Stimulated activated CD4-positive, alpha-beta T cell treated with anti-CD3 and anti-CD28 coated beads, TNF-alpha, amount 100 ng/mL, for 24 hours (primary cell): Measurements from ENCODE around the gene CDC14A.
"Not testable (repeated sequence)": the region's sequence is repeated elsewhere in the genome, so short reads cannot be mapped to it uniquely, and the experiment has no call there.

Experiments used
- DNase-seq, 3 experiments: peaks; one replicate each; pipeline ENCODE4 v3.0.0-alpha.2; 2020; ENCODE audit warnings: low read depth in 3 of 3

Gene CDC14A

DNA sequence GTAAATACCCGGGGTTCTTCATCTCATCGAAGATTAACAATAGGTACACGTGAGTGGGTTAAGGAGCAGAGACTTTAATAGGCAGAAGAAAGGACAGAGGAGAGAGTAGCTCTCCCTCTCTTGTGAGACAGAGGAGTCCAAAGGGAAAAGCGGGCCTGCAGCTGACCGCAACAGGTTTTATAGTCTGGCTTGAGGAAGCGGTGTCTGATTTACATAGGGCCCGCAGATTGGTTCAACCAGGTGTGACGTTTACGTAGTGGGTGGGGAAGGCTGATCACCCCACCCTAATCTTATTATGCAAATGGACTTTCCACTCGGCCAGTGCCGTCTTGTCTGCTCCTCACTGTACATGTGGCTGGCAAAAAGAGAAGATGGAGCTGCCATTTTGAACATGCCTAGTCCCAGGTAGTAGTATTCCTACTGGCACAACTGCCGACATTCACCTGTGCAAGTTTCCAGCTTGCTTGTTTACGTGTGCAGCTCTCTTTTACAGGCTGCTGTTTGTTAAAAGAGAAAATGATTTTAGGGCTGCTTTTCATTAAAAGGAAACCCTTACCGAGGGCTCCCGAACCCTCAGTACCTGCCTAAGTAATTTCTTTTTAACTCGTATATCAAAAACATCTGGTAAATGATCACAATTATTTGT is 10.6 kb downstream of the CDC14A start:
- DNase-seq: no peak

DNA sequence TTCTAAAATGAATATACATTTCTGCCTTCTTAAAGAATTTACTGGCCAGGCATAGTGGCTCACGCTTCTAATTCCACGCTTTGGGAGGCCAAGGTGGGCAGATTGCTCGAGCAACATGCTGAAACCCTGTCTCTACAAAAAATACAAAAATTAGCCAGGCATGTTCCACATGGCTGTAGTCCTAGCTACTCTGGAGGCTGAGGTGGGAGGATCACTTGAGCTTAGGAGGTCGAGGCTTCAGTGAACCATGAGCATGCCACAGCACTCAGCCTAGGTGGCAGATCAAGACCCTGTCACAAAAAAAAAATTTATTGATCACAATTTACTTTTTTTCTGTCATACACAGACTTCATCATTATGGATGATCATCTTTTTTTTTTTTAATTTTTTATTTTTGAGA is 11.5 kb downstream of the CDC14A start:
- DNase-seq: no peak

DNA sequence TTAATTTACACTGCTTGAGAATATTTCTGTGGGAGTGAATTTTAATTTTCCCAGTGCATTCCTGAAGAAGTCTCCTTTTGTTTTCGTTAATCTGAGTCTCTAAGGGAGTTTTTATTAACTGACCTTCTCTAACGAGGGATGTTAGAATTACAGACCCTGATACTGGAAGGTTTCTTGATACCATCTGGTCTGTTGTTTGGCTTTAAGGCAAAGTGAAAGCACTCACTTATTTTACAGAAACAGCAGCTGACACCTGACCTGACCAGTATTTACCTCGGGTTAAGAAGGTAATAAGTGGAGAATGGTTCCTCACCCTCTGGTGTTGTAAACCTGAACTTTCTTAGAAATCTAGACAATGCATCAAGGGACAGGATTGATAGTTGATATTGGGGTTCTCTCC is 12.4 kb downstream of the CDC14A start:
- no peak for DNase-seq

DNA sequence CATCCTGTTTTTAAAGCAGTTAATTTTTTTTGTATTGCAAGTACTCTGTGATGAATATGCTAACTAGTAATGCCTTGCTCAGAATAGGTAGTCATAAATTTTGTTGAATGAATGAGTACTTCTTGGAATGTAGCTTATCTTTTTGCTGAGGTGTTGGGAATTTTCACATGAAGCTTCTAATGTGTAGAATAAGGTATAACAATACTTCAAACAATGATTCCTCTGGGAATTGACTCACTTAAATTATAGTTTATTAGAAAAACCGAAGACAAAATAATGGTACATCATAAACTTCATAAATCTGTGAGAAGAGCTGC is 13.9 kb downstream of the CDC14A start:
- DNase-seq: no peak

DNA sequence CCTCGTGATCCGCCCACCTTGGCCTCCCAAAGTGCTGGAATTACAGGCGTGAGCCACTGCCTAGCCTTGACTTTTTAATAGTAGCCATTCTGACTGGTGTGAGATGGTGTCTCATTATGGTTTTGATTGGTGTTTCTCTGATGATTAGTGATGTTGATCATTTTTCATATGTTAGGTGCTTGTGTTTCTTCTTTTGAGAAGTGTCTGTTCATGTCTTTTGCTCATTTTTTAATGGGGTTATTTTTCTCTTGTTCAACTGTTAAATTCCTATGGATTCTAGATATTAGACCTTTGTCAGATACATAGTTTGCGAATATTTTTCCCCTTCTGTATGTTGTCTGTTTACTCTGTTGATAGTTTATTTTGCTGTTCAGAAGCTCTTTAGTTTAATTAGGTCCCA is 17.0 kb downstream of the CDC14A start:
- not testable (repeated sequence) for DNase-seq

DNA sequence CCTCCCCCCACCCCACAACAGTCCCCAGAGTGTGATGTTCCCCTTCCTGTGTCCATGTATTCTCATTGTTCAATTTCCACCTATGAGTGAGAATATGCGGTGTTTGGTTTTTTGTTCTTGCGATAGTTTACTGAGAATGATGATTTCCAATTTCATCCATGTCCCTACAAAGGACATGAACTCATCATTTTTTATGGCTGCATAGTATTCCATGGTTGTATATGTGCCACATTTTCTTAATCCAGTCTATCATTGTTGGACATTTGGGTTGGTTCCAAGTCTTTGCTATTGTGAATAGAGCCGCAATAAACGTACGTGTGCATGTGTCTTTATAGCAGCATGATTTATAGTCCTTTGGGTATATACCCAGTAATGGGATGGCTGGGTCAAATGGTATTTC is 21.6 kb downstream of the CDC14A start:
- DNase-seq: not testable (repeated sequence)

DNA sequence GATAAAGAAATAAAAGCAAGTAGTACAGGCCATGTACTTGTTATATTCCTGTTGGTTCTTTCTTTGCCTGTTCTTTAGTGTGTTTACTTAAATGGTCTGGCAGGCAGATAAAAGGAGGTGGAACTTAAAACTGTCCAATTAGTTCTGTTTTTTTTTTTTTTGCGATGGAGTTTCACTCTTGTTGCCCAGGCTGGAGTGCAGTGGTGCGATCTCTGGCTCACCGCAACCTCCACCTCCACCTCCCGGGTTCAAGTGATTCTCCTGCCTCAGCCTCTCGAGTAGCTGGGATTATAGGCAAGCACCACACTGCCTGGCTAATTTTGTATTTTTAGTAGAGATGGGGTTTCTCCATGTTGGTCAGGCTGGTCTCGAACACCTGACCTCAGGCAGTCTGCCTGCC is 24.6 kb downstream of the CDC14A start:
- DNase-seq: not testable (repeated sequence)

DNA sequence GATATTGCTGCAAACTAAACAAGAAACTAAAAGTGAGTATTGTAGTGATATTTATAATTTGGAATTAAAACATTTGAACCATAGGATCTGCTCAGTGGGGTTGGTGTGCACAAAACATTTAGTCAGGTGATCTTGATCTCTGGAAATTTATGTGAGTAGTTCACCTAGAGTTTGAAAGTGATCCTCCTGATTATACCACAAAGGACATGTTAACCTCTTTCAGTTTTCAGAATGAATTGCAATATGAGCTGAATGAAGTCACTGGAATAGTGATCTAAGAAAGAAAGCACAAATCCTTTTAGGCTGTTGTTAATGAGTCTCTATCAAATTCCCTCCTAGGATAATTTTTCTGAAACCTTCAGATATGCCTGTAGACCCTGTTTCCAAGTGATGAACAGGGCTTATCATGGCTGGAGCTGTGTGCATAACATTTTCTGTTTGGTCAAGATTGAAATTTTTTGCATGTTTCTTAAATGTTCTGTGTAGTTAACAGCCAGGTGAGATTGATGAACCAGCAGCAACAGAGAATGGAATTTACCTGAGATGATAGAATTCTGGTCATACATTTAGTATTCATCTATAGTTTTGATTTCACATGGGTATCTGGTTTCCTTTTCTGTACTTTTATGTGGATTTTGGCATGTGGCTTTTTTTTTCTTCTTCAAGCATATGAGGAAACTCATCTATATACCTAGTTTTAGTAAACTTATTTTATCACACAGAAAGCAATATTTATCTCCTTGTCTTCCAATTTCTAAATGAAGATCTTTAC is 25.5 kb downstream of the CDC14A start:
- no peak for DNase-seq

DNA sequence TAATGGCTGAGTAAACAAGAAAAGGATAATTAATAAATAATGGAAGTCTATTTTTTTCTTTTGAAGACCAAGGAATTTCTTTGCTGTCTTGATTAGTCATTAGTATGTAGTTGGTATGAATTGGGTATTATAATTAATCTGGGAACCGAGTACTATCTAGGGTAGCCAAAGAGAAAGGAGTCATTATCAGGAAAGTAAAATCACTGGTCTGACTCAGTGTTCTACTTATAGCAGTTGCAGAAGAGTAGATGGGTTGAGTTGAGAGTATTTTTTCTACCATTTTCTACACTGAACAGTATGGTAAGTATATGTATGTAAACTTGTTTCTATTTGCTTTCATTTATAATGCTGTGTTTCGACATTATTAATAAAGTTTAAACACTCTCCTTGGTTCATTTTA is 26.6 kb downstream of the CDC14A start:
- DNase-seq: no peak

DNA sequence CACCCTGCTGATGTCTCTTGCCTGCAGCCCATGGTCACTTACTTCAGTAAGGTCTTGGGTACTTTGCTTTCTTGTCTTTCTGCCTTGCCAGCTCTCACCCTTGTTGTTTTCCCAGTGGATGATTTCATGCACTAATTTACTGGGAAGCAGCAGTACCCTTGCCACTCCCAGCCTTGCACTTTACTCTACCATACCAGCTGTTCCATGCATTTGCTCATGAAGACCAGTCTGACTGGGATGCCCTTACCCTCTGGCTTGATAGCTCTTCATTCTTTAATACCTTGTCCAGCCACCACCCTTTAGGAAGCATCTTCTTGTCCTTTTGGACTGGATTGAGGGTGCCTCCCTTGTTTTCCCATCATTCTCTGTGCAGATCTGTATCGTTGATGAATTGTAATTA is 28.3 kb downstream of the CDC14A start:
- DNase-seq: no peak

DNA sequence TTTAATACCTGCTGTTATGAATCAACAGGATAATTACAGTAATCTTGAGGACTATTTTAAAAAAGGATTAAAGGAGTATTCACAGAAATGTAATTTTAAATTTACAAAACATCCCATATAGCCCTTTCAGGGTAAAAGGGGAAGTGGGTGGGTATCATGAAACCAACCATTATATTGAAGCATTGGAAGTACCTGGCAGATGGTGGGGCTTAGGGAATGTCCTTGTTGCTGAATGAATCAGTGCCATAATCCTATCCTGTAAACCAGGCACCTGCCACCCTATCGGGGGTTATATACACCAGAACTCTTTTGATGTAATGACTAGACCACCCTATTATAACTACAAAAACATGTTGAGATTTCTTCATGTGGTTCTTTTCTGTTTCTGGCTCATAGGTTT is 30.4 kb downstream of the CDC14A start:
- no peak for DNase-seq

DNA sequence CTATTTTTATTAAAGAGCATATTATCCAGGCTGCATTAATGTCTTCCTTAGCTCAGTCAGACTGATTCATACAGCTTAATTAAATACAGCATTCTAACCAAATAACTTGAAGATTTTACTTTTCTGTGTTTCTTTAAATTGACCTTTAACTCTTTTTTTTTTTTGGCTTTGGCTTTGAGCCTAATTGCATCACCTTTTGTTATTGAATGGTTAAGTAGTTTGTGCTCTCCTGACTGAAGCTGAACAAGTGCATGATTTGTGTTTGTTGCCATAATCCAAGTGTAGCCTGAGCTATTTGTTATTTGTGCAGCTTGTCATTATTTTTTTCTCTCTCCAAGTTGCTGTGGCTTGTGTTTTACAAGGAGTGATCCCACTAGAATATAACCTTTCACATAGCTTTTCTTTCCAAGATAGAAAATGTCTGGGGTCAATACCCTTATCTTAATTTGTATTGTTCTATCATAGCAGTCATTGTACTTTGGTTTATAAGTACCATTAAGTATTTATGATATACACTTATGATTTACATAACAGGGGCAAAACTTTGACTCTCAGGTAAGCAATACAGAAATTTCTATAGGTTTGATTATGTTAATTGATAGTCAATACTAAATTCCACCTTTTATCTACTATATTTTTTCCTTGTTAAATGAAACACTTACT is 31.6 kb downstream of the CDC14A start:
- DNase-seq: no peak

DNA sequence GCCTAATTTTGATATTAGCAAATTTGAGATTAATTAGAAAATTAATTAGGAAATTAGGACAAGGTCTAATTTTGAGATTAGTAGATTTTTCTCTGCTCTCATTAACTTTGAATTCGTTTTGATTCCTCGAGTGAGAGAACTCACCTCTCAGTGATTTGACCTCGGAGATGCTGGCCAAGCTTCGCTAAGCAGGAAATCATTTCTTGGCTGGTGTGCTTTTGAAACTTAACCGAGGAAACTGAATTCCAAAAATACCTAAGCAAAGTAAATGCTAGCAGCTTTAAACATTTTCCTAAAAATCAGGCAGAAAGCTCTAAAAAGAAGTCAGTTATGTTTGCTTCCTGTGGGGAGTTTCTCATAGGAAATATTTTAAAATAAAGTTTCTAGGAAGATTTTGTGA is 34.9 kb downstream of the CDC14A start:
- DNase-seq: no peak

DNA sequence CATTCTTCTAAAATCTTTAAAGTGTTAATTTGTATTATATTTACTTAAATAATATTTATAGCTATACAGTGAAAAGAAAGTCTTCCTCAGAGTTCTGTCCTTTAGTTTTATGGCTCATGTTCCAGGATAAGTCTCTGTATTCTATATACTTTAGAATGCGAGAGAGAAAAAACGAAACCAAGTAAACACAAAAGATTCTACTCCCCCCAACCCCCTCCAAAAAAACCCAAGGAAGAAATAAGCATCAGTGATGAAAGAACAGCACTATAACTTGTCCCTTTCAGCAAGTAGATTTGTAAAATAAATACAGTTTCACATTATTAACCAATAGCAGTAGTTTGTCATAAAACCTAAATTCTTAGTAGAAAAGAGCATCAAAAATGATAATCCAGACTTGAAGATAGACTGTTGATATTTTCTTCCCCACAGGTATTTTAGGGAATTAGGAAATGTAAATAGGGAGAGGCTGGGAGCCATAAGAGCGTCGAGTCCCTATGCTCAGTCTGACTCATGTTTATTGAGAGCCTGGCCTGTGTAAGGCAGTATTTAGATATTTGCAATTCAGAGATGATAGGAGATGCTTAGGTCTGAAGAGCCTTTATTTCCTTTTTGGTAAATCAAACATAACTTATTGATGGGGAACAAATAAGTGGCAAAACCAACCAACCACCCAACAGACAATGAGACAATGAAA is 35.5 kb downstream of the CDC14A start:
- DNase-seq: no peak

DNA sequence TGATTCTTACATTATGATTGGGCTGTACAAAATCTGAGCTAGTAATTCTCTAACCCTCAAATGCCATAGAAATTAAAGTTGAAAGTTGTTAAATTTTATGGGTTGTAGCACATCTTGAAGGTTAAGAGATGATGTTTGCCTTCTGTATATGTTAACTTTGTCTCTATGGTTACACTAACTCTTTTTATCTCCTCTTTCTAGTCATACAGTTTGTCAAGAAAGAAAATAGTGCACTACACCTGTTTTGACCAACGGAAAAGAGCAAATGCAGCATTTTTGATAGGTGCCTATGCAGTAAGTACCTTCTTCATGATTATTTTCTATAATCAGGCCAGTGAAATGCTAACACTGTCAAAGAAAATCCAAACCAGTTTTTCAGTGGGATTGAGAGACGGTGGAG is 38.2 kb downstream of the CDC14A start:
- no peak for DNase-seq

DNA sequence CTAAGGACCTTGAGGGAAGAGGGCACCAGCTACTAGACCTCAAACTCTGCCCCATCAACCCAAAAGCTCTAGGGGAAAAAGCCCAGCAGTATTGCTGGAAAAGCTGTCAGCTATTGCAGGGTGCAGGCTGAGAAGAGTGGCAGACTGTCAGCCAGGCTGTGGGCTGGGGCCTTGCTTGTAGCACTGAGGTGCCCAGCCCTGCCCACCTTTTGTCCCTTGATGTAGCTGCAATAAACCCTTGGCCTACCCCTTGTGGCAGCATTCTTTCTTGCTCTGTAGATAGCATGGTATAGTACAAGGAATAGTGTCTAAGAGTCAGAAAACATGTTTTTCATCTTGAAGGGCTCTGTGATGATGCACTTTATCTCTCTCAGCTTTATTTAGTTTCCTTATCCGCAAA is 39.4 kb downstream of the CDC14A start:
- DNase-seq: no peak

DNA sequence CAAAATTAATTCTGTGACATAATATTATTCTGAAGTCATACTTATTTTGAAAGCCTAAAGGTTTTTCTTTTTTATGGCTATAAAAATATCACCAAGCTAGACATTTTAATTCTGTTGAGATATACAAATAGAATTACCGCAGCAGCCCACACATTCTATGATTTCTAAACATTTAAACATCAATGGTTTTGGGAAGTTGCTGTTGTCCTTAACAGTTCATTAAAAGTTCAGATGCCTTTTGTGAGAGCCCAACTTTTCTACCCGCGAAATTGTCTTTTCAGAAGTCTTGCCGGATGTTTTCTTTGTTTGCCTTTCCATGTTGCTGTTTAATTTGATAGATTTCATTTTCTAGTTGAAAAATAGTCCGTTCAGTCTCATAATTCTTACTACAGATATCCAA is 40.5 kb downstream of the CDC14A start:
- no peak for DNase-seq

DNA sequence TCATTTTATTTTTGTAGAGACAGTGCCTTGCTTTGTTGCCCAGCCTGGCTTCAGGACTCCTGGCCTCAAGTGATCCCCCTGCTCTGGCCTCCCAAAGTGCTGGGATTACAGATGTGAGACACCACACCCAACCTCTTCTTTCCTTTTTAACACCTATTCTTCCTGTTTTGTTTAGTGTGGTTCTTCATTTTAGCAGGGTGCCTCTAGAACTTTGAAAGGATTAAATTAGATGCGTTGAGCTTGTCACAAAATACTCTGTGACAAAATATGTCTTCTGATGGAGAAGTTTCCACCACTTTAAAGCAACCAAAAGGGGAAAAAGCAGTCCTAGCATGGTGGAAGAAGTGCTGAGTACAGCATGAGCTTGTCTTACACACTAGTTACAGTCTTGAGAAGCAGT is 42.0 kb downstream of the CDC14A start:
- no peak for DNase-seq

DNA sequence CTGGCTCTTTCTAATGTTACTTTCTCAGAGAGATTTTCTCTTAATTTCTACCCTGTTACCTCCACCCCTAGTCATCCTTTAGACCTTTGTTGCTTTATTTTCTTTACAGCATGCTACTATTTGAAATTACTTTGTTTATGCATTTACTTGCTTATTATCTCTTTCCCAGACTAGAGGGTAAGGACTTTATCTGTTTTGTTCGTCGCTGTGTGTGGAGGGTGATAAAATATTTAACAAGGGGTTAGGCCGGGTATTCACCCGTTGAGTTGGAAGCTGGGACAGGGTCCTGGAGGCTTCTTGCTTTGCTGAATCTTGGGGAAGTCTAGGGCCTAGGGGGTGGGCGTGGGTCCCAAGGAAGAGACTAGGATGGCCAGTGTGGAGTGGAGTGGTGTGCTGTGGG is 43.6 kb downstream of the CDC14A start:
- no peak for DNase-seq

DNA sequence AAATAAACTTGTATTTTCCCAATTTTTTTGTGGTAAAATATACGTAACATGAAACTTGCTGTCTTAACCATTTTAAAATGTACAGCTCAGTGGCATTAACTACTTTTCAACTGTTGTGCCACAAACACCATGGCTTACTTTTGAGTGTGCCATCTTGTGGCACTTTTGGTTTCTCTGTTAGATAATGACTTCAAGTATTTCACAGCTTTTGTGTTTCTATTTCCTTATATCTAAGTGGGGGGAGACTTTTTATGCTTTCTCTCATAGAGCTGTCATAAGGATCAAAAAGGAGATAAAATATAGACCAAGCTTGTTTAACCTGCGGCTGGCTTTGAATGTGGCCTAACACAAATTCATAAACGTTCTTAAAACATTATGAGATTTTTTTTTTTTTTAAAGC is 44.3 kb downstream of the CDC14A start:
- DNase-seq: no peak

DNA sequence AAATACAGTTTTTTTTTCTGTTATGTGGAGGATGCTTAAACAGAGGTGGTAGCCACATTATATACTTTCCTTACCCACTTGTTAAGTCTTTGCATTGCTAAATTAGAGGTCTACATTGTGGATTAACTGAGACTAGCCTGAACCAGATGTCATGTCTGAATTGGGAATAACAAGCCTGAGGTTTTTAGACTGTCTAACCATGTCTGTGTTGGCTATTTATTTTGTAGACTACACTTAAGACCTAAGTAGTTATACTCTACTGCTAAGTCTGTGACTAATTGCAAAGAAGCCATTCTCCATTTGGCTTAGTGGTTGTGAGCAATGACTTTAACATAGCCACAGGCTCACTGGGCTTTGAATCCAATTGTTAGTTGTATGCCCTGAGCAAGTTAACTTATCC is 45.4 kb downstream of the CDC14A start:
- DNase-seq: no peak

DNA sequence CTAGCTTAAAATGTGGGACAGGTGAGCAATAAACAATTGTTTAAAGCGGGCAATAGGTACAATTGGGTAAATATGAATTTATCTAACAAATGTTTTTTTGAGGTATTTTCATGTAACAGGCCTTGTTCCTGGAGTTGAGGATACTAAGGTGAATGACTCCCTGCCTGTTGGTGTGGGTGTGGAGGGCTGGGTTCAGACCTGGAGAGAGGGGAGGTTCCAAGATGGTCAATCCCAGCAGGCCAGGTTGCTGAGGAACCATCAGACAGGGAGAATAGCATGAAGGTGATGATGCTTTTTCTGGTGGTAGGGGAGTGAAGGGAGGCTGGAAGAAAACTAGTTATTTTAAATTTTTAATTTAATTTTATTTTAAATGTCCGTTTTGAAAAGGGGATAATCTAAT is 46.3 kb downstream of the CDC14A start:
- no peak for DNase-seq

DNA sequence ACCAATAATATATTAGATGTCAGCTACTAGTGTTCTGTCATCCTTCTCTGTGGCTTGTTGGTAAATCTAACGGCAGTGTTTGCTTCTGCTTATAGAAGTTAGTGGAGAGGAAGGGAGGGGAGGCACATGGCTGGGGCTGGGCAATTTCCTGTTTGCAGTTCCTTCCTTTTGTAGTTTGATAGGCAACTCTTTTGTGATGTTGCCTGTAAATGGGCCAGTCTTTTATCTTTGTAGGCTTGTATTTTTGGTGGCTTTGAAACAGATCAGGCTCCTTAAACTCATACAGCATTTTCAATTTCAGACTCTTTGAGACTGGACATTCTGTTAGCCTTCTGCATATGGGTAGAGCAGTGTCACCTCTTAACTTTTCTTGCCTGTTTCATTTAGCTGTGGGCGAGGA is 48.1 kb downstream of the CDC14A start:
- DNase-seq: peak in 2 of 3 experiments; percentile 20 to 21
